A172 (cell line): Measurements from ENCODE around the gene E2F7. TPM values are rescaled to one million over a fixed set of nuclear protein-coding genes. Genes with fewer than 3 reads are reported as not detected.

ENCODE experiments used
- DNase-seq: peaks from one replicate; pipeline ENCODE4 v3.0.0-alpha.2; 2015; ENCODE audit warnings: low spot score
- total RNA-seq: library from RNA; depleted of rRNA; stranded (reverse); fragments of >200 nt; shearing (Covaris generic); gene quantifications from 2 replicates; pipeline ENCODE4 v1.2.3, GENCODE V29; 2014

The E2F7 gene
- total RNA-seq, 1 experiment from 2014 or later: 22.5 TPM

DNA sequence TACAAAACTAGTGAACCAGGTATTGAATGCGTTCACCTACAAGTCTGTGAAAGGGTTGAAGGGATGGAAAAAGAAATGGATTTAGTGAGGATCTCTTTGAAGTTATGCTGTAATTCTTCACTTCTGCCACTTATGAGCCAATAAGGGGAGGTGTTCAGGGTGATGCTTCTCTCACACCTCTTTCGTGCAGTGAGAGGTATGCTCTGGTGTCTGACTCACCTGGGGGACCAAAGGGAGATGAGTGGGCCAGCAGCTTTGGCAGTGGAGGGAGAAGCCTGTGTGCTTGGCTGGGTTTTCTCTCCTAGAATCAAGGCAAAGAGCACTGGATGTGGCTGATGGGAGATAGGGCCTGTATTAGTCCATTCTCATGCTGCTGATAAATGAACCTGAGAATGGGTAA lies 45.4 kb downstream of the E2F7 start:
- DNase-seq: no peak

DNA sequence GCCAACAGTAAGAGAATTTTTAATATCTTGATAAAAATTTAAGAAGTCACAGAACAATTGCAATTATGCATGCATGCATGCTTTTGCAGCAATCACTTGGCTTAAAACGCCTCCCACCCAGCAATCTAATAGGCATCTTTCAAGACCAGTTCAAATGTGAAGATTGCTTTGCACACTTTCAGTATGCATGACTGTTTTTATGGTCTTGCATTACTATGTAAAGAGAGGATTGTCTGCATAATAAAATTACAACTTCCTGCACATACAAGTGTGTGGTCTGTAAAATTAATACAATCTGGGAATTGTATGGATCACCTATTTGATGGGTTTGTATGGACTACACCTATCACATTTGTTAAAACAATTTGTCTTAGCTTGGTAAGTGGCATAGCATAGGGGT lies 48.8 kb downstream of the E2F7 start:
- no peak for DNase-seq

DNA sequence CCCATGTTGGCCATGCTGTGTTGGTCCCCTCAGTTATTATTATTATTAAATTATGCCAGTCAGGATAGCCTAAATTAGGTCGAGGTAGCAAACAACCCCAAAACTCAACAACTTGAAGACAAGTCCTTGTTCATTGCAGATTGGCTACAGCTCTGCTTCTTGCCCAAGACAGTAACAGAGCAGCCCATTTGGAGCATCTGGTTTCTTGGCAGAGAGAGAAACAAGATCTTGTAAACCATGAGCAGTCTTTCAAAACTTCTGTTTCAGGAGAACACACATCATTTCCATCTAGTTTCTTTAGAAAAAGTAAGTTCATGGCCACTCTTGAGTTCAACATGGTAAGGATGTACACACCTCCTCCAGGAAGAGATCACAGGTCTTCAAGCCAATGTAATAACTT lies 52.3 kb downstream of the E2F7 start:
- DNase-seq: no peak

DNA sequence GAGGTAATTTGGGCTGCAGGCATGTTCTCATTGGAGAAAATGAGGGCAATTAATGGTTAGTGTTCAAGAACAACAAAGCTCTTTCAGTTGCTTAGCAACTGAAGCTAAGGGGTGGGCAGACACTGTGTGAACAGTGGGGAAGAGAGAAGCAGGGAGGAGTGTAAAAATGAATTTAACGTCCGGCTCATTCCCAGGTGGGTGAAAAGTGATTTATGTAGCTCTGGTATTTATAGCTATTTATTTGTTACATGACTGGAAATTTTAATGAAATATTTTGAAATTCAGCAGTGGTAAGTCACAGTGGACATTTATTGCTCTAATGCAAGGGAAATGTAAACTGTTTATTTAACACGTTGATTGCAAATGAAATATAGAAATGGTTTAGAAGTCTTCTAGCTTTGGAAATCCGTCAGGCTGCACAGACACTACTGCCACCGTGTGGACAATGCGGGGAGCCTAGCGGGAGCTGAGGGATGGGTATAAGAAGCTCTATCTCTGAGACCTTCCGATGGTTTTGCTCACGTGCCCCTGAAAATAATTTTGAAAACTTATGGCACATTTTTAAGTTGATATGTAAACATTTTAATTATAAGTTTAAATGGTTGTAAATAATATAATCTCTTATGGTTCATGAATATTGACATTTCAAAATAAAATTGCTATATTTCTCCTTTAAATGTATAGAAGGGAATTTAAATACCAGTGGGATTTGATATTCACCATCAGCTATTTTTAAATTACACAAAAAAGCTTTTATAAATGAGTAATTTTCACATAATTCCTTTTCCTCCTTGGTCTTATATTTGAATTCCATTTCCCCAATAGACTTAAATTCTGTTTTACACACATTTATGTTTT lies 54.4 kb downstream of the E2F7 start:
- peak; percentile 60 for DNase-seq

DNA sequence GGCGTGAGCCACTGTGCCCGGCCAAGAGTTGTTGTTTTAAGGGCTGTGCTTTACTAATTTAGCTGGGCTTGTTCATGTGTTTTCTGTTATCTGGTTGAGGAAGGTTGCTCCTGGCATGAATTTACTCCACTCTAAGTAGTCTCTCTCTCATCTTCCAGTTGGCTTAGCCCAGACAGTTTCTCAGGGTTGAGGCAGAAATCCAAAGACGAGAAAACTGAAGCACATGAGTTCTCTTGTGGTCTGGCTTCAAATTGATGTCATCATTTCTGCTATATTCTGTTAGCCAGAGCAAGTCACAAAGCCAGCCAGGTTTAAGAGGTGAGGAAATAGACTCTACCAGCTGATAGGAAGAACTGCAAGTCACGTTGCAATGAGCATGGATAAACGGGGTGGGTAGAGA lies 57.9 kb downstream of the E2F7 start:
- no peak for DNase-seq

DNA sequence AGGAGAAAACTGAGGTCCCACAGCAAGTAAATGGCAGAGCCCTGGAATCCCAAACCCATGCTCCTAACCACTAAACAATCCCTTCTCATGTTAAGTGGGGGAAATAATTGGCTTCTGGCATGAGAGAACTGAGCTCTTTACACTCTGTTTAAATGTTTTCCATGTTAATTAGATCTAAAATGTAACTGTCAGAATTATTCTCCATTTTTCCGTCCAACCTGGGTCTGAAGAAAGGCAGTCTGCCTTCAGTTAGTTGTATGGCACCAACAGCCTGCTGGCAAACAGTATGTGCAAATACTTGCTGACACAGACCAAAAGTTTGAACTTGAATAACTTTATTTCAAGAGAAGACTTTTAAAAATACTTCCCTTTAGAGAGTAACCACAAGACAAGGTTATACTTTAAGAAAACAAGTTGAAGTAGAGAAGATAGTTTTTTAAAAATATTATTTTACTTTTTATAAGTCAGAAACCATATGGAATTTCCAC lies 59.7 kb downstream of the E2F7 start:
- no peak for DNase-seq

DNA sequence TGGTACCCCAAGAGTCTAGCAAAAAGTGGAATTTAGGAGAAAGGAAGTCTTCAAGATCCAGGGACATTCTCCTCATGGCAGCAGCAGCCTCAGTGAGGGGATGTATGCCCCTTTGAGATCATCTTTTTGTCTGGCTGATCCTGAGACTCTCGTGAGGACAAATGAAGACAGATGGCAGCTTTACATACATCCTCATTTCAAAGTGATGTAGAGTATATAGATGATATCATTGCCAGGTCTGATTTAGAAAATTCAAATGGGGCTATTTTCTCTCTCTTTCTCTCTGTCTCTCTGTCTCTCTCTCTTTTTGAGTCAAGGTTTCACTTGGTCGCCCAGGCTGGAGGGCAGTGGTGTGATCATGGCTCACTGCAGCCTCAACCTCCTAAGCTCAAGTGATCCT lies 61.5 kb downstream of the E2F7 start:
- no peak for DNase-seq

DNA sequence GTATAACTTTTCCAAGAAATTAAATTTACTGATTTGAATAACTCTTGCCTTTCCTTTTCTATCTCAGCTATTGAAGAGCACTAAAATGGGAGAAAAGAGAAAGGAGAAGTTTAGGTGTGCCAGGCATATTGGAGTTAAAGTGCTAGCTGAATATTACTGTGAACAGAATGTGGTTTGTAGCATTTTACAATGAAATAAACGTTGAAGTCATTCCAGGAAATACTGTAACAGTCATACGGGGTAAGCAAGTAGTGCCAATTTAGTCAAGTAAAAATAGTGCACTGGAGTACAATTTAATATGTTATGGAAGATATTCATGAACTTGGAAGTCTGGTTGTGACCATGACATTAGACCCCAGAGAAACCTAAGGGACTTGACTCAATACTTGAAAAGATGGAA lies 62.1 kb downstream of the E2F7 start:
- DNase-seq: no peak

DNA sequence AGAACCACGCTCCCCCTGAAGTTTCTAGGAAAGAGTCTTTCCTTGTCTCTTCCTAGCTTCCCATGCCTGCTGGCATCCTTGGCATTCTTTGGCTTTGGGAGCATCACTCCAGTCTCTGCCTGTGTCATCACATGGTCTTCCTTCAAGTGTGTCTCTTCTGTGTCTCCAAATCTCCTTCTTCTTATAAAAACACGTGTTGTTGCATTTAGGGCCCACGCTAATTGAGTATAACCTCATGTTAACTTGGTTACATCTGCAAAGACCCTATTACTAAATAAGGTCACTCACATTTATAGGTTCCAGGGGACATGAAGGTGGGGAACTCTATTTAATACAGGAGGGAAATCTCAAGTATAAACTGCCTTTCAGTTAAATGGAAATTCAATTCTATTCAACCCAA lies 63.0 kb downstream of the E2F7 start:
- no peak for DNase-seq

DNA sequence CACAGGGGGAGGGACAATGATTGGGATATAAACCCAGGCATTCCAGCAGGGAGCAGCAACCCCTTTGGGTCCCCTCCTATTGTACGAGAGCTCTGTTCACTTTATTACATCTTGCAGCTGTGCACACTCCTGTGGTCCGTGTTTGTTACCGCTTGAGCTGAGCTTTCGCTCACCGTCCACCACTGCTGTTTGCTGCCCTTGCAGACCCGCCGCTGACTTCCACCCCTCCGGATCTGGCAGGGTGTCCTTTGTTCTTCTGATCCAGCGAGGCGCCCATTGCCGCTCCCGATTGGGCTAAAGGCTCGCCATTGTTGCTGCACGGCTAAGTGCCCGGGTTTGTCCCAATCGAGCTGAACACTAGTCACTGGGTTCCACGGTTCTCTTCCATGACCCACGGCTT lies 64.1 kb downstream of the E2F7 start:
- no peak for DNase-seq

DNA sequence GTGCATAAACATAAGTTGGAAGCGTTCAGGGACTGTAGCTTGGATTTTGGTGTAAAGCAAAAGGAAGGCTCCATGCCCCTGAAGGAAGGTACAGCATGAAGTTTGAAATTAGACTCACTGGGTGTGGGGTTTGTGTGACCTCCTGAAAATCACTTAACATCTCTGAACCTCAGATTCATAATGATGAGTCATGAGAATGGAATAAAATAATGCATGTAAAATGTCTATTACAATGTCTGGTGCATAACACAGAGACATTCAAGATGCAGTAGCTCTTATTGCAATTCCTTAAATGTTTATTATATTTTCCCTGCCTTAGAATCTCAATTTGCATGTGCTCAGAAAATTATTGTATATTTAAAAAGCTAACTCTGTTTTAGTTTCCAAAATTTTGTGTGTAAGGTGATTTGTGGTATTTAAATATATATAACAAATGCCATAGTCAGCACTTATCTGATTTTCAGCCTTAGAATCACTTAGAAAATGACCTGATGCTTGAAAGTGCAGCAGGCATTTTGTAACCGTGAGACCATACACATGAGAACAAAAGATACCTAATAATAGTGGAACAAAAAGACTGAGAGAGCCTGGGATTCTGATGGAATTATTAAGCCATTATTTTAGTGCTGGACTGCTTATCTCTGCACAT lies 66.3 kb downstream of the E2F7 start:
- no peak for DNase-seq

DNA sequence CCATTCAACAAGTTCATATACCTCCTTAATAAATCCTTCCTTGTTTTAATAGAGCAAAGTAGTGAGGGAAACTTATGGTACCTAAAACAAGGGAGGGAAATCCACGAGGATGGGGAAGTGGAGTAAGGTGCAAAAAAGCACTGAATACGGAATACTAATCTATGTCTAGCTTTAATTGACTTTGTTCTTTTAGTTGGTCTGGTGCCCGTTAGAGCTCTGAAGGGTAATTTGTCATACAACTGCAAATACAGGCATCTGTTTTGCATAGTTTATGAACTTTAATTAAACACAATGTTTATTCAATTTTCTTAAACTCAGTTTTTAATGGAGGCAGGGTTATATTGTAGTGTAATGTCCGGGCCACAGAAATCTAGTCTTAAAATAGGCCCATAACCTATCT lies 67.0 kb downstream of the E2F7 start:
- no peak for DNase-seq

DNA sequence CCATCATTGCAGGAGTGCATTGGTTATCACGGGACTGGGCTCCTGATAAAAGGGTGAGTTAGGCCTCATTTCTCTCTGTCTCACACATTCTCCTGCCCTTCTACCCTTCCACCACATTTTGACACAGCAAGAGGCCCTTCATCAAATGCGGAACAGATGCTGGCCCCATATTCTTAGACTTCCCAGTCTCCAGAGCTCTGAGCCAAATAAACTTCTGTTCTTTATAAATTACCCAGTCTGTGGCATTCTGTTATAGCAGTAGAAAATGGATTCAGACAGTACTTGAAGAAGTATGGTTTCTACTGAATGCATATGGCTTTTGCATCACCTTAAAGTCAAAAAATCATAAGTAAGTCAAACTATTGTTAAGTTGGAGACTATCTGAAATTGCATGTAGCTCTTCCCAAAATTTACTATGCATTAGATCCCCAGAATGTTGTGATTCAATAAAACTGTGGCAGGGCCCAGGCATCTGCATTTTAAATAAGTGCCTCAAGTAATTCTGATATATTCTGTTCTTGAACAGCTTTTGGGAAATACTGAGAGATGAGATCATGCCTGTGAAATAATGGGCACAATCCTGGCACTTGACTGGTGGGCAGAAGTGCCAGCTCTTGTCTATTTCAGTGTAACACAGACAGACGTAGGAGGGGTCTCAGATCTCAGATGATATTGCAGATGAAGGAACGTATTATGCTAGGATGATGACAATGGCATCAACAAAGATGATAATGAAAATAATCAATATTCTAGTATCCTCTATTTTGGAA lies 68.2 kb downstream of the E2F7 start:
- no peak for DNase-seq

DNA sequence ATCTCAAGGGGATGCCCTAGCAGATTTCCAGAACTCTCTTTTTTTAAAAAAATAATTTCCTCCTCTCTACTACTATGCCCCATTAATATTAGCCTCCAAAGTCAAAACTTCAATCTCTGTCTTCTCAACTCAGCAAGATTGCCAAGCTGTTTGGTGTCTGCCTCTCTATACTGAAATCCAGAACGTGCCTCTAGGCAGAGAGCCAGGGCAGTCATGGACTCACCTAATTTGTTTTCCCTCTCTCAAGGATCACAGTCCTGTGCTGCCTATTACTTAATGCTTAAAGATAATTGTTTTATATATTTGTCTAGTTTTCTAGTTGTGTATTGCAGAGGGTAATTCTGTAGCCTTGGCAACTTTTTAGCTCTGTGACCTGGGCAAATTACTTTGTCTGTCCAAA lies 74.7 kb downstream of the E2F7 start:
- DNase-seq: no peak

DNA sequence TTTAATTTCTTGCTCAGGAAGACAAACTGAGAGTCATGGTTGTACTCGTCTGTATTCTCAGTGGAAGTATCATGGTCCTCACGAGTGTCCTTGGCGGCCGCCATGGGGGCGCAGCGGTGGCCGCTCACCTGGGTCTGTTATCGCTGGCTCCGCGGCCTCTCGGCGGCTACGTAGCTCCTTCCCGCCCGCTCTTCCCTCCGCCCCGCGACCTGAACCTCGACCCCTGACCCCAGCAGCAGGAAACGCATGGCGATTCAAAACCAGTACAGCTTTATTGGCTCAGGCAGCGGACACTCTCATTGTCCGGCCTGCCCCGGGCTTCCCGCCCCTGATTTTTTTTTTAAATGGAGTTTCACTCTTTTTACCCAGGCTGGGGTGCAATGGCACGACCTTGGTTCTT lies 80.8 kb downstream of the E2F7 start:
- DNase-seq: no peak

DNA sequence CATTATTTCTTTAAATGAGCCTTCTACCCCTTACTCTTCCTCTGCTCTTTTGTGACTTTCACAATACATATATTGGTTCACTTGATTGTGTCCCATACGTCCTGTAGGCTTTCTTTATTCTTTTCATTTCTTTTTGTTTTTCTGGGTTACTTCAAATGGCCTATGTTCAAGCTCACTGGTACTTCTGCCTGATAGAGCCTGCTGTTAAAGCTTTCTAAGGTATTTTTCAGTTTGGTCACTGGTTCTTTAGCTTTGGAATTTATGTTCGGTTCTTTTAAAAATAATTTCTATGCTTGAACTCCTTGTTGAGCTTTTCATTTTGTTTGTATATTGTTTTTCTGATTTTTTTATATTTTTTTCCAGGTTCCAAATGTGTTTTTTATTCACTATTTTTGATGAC lies 81.9 kb downstream of the E2F7 start:
- DNase-seq: no peak

DNA sequence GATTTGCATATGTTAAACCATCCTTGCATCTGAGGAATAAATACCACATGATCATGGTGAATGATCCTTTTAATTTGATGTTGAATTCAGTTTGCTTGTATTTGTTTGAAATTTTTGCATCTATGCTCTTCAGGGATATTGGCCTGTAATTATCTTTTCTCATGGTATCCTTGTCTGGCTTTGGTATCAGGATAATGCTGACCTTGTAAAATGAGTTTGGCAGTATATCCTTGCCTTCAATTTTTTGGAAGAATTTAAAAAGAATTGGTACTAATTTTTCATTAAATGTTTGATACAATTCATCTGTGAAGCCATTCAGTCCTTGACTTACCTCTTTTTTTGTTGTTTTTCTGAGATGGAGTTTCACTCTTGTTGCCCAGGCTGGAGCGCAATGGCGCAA lies 85.2 kb downstream of the E2F7 start:
- DNase-seq: no peak

DNA sequence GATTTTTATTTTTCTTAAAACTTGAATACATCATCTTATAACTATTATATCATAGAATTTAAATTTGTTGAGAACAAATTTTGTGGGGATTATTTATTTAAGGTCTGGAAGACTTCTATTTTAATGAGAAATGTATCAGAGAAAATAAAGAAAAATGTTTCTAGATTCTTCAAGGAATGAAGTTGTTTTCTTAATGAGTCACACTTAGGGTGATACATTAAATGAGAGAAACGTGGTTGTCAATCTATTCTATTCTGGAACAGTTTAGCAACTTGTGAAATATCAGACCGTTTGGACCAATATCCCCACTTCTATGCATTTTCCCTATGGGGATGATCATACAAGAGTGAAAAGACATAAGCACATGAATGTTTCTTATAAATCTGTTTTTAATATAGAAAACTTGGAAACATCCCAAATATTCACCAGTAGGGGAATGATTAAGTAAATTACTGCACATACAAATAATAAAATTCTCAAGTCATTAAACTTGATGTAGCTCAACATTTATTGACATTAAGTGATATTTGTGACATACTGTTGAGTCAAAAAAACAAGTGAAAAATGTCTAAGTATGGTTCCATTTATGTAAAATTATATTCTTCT lies 88.5 kb downstream of the E2F7 start:
- no peak for DNase-seq
